Lower leg skin (tissue), 3 donors: ENCODE data around the gene PODN.

Source experiments
- POLR2A ChIP-seq, 2 donors: fragments of 450-650 bp; IDR thresholded peaks; one replicate each; pipeline ENCODE4 v1.6.1; 2016 to 2017; ENCODE audit warnings: antibody characterized with exemption in 2 of 2, mild to moderate bottlenecking in 1 of 2, moderate library complexity in 1 of 2
- TF ChIP-seq, protein P1 (sequence below), 3 donors: fragments of 450-650 bp; IDR thresholded peaks; one replicate each; pipeline ENCODE4 v1.5.1; 2016; ENCODE audit warnings: antibody characterized with exemption in 3 of 3, mild to moderate bottlenecking in 3 of 3, moderate library complexity in 2 of 3

DNA sequence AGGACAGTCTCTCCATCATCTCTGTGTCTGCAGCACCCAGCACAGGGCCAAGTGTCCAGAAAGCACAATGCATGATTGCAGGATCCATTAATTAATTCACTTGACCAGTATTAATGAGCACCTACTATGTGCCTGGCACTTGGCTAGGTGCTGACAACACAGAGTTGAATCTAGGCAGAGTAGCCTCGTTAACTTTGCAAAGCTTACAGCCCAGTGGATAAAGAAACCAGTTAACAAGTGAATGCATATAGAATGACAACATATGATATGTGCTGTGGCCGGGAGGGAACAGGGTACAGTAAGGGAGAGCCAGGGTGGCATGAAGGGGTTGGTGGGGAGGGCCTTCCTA is 69.6 kb downstream of the PODN start:
- TF ChIP-seq, protein P1, sequence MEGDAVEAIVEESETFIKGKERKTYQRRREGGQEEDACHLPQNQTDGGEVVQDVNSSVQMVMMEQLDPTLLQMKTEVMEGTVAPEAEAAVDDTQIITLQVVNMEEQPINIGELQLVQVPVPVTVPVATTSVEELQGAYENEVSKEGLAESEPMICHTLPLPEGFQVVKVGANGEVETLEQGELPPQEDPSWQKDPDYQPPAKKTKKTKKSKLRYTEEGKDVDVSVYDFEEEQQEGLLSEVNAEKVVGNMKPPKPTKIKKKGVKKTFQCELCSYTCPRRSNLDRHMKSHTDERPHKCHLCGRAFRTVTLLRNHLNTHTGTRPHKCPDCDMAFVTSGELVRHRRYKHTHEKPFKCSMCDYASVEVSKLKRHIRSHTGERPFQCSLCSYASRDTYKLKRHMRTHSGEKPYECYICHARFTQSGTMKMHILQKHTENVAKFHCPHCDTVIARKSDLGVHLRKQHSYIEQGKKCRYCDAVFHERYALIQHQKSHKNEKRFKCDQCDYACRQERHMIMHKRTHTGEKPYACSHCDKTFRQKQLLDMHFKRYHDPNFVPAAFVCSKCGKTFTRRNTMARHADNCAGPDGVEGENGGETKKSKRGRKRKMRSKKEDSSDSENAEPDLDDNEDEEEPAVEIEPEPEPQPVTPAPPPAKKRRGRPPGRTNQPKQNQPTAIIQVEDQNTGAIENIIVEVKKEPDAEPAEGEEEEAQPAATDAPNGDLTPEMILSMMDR (IDR thresholded peaks at IDR 0.05), result no peak
- no peak for TF ChIP-seq POLR2A (IDR thresholded peaks at IDR 0.05)
